Adrenal gland (tissue), 12 donors: Measurements from ENCODE around the gene KCNAB1. TPM values are rescaled to one million over a fixed set of nuclear protein-coding genes. Genes with fewer than 3 reads are reported as not detected.

Experiments used
- DNase-seq, 7 donors: peaks; one replicate each; pipeline ENCODE4 v3.0.0-alpha.2; 2019 to 2020
- H3K27ac ChIP-seq, 5 donors: fragments of 200-600 bp; sonication (generic) in 4 of 5; 1 replicate in 3 of 5; 2 replicates in 2 of 5; pipeline versions ENCODE4 v1.5.1 to v1.8.0; 2016 to 2020; ENCODE audit warnings: mild to moderate bottlenecking in 1 of 5
- H3K27me3 ChIP-seq: fragments of 200-600 bp; 2 replicates; pipeline ENCODE4 v1.8.0; 2021
- H3K36me3 ChIP-seq, 2 donors: fragments of 200-600 bp; replicated peaks in 1 of 2; 1 replicate in 1 of 2; 2 replicates in 1 of 2; pipeline versions ENCODE4 v1.5.1 to v1.8.0; 2018 to 2022
- H3K4me1 ChIP-seq, 2 donors: fragments of 200-600 bp; replicated peaks in 1 of 2; 1 replicate in 1 of 2; 2 replicates in 1 of 2; pipeline versions ENCODE4 v1.5.1 to v1.8.0; 2018 to 2021
- H3K4me3 ChIP-seq, 4 donors: fragments of 200-600 bp; sonication (generic) in 3 of 4; one replicate each; pipeline ENCODE4 v1.5.1; 2016 to 2018
- H3K9me3 ChIP-seq, 3 donors: fragments of 200-600 bp; sonication (generic) in 1 of 3; replicated peaks in 1 of 3; 1 replicate in 2 of 3; 2 replicates in 1 of 3; pipeline versions ENCODE4 v1.5.1 to v1.8.0; 2016 to 2021
- CTCF ChIP-seq, 6 experiments: fragments of 450-650 bp in 4 of 6; fragments of 200-600 bp in 2 of 6; sonication (generic) in 1 of 6; IDR thresholded peaks; 1 replicate in 5 of 6; 2 replicates in 1 of 6; pipeline versions ENCODE4 v1.5.1 to v1.8.0; 2016 to 2021; ENCODE audit warnings: antibody characterized with exemption in 6 of 6, mild to moderate bottlenecking in 2 of 6, moderate library complexity in 1 of 6
- POLR2A ChIP-seq, 2 donors: fragments of 450-650 bp; IDR thresholded peaks; one replicate each; pipeline ENCODE4 v1.6.1; 2017; ENCODE audit warnings: antibody characterized with exemption in 2 of 2, mild to moderate bottlenecking in 2 of 2, moderate library complexity in 1 of 2
- WGBS, 4 donors: extraction: QIAGEN DNeasy Blood & Tissue Kit in 2 of 4; methylation state at CpG; one replicate each; pipeline versions ENCODE4 v1.1.5 to v1.1.7; 2013 to 2017; 5-methylcytosine and 5-hydroxymethylcytosine counted together
- intact Hi-C, 2 donors: fragments of 100-400 bp; cut with DNase I; formaldehyde crosslinking; loops; one replicate each; pipeline versions ENCODE4 v1.14.1 to v1.15.0; 2022 to 2023
- polyA plus RNA-seq, 3 donors: library from polyadenylated mRNA; stranded (reverse); fragments of 200-250 nt in 2 of 3; fragments of 350-450 nt in 1 of 3; fragmentation: Illumina TruSeq in 1 of 3; extraction: RNeasy Lipid Tissue Mini Kit (QIAGEN cat#74804) in 1 of 3; gene quantifications; one replicate each; pipeline ENCODE4 v1.2.3, GENCODE V29; 2013 to 2014
- total RNA-seq, 9 donors: library from RNA; depleted of rRNA in 4 of 9; stranded (reverse); fragments of >200 nt in 4 of 9; fragments of 120-200 nt in 1 of 9; fragmentation: NEBNext Ultra II Directional in 1 of 9; extraction: Animal tissue kit (Norgen Biotek cat#: 25700) in 1 of 9; gene quantifications; one replicate each; pipeline versions ENCODE4 v1.1.0 to v1.2.4, GENCODE V29; 2013 to 2023
- donor health status: healthy with polysubstance abuse.
- donor health status: Bipolar disorder and iron deficiency.
- donor health status: DM: yes; HTN: yes; CAD: no.
- donor health status: DM: no; HTN: no; CAD: no.
- donor health status: DM: no; HTN: no; CAD: no.
- donor health status: DM: yes; HTN: yes; CAD: no.

The KCNAB1 gene
- total and polyA plus RNA-seq, 12 donors = 0.36 to 5.0 (median 1.5) TPM

- Histone ChIP-seq H3K4me1 (no peaks in the 10 kb centered on the region), H3K36me3 (no peaks in the 10 kb centered on the region), H3K4me3 (no peak overlapping the region), H3K9me3 (no peaks in the 10 kb centered on the region), H3K27ac (no peak overlapping the region), H3K27me3 (no peaks in the 10 kb centered on the region)
- DNase-seq = no peak
- TF ChIP-seq POLR2A (IDR thresholded peaks at IDR 0.05) (no peak), CTCF (IDR thresholded peaks at IDR 0.05) (no peak)
- intact Hi-C loops = loop anchor here in 1 of 2 donors (10.0 kb wide), 1 partner anchor 175 kb away; no protein-coding TSS in a partner anchor
- WGBS, 4 donors = 66 to 75% (median 73%) methylated on average over 5 of the region's 5 CpGs
Observed at GRCh38 chr3:156259896-156260295, 139.5 kb downstream of the KCNAB1 start.

- DNase-seq = no peak
- H3K4me1 ChIP-seq = no peaks in the 10 kb centered on the region
- H3K27ac ChIP-seq = no peak overlapping the region
- H3K4me3 ChIP-seq = no peak overlapping the region
- no peaks in the 10 kb centered on the region for H3K9me3 ChIP-seq
- intact Hi-C loops = no loop called here
- 85 to 93% (median 89%) methylated on average over 1 of the region's 1 CpG for WGBS, 4 donors
- H3K27me3 ChIP-seq = no peaks in the 10 kb centered on the region
- TF ChIP-seq CTCF (IDR thresholded peaks at IDR 0.05) (no peak), POLR2A (IDR thresholded peaks at IDR 0.05) (no peak)
- H3K36me3 ChIP-seq = no peaks in the 10 kb centered on the region
Observed at GRCh38 chr3:156260331-156260730, 140.0 kb downstream of the KCNAB1 start.

GRCh38 chr3:156264771-156265170 is 144.4 kb downstream of the KCNAB1 start:
- WGBS, 4 donors = 83 to 88% (median 86%) methylated on average over 1 of the region's 1 CpG
- DNase-seq = no peak
- H3K27me3 ChIP-seq = no peaks in the 10 kb centered on the region

GRCh38 chr3:156271508-156271907 is 151.1 kb downstream of the KCNAB1 start:
- Histone ChIP-seq H3K4me3 (no peak overlapping the region), H3K36me3 (no peaks in the 10 kb centered on the region), H3K4me1 (no peaks in the 10 kb centered on the region), H3K27me3 (no peaks in the 10 kb centered on the region), H3K27ac (no peak overlapping the region), H3K9me3 (no peaks in the 10 kb centered on the region)
- intact Hi-C loops = no loop called here
- 81 to 86% (median 85%) methylated on average over 3 of the region's 3 CpGs for WGBS, 4 donors
- TF ChIP-seq POLR2A (IDR thresholded peaks at IDR 0.05) = no peak
- no peak for TF ChIP-seq CTCF (IDR thresholded peaks at IDR 0.05)
- no peak for DNase-seq

More at GRCh38 chr3:156264771-156265170, 144.4 kb downstream of the KCNAB1 start:
- Histone ChIP-seq H3K27ac (no peak overlapping the region), H3K9me3 (no peaks in the 10 kb centered on the region), H3K36me3 (no peaks in the 10 kb centered on the region), H3K4me3 (no peak overlapping the region), H3K4me1 (no peaks in the 10 kb centered on the region)
- TF ChIP-seq POLR2A (IDR thresholded peaks at IDR 0.05) (no peak), CTCF (IDR thresholded peaks at IDR 0.05) (no peak)
- intact Hi-C loops = no loop called here
